GM12892 (cell line): ENCODE results near the gene SIRT2.

ENCODE experiments used
- DNase-seq: peaks from one replicate; pipeline ENCODE4 v3.0.0; 2011; ENCODE audit not compliant: insufficient read length
- FAIRE-seq: peaks from 2 replicates; lab custom pipeline; 2011; peaks lifted over from hg19 to GRCh38; lab: Jason Lieb, UNC
- POLR2A ChIP-seq: IDR thresholded peaks from 2 replicates; pipeline ENCODE4 v1.6.1; 2011; ENCODE audit warnings: low read depth, low read length, control low read depth
- POLR2AphosphoS5 ChIP-seq: IDR thresholded peaks from 2 replicates; pipeline ENCODE4 v1.6.1; 2011; ENCODE audit warnings: low read depth, low read length, control low read depth
- TAF1 ChIP-seq: IDR thresholded peaks from 2 replicates; pipeline ENCODE4 v1.6.1; 2011; ENCODE audit warnings: low read depth, mild to moderate bottlenecking, control low read depth, low read length, borderline replicate concordance

The SIRT2 gene

GRCh38 chr19:38930776-38931520, 31.5 kb upstream of the SIRT2 start, which contains the start of gene MRPS12:
Gene MRPS12 (plus strand): TSS chr19:38930944. CDS start chr19:38931295, 351 bp downstream.
- TF ChIP-seq POLR2AphosphoS5 (peak; percentile 94), POLR2A (peak; percentile 92), TAF1 (peak; percentile 31; the same call in 1 of the 2 replicates)
- DNase-seq (peak; percentile 98), FAIRE-seq (peak; percentile 99)

GRCh38 chr19:38929929-38930775, 30.7 kb upstream of the SIRT2 start, which contains the start of gene SARS2:
Gene SARS2 (minus strand): TSS chr19:38930763. CDS start chr19:38930736, 27 bp downstream.
- no peak for FAIRE-seq
- TF ChIP-seq POLR2AphosphoS5 (no peak; the same call in 1 of the 2 replicates), TAF1 (peak; percentile 85), POLR2A (peak; percentile 88; the same call in 1 of the 2 replicates)
- DNase-seq, result peak; percentile 87

DNA sequence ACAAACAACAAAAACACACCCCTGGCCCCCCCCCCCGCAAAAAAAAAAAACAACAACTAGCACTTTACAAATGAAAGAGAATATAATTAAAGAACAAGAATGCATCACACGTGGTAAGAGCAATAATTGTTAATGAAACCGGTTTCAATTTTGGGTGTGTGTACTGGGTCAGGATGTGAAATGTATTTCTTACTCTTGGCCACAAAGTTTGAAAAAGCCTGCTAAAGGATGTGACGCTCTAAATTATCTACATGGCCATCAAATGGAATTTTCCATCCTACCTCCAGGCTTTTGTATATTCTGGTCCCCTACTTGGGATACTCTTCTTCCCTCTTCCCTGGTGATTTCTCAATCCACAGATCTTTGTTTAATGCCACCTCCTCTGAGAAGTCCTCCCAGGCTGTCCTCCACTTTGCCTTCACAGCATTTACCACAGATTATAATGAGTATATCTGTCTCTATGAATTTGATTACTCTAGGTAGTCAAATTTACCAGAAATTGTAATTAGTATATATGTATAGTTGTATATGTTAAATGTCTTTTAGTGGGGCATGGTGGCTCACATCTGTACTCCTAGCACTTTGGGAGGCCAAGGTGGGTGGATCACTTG, 29.1 kb upstream of the SIRT2 start:
- no peak for TF ChIP-seq POLR2AphosphoS5
- no peak for TF ChIP-seq TAF1
- no peak for TF ChIP-seq POLR2A
- DNase-seq (no peak), FAIRE-seq (no peak)

- no peak for FAIRE-seq
- DNase-seq, result no peak
- TF ChIP-seq TAF1, result no peak
- TF ChIP-seq POLR2AphosphoS5, result no peak
- no peak for TF ChIP-seq POLR2A
Measured at GRCh38 chr19:38924388-38924787, 25.0 kb upstream of the SIRT2 start.

- no peak for FAIRE-seq
- TF ChIP-seq POLR2A, result no peak
- no peak for TF ChIP-seq POLR2AphosphoS5
- no peak for TF ChIP-seq TAF1
- DNase-seq, result no peak
Measured at GRCh38 chr19:38922482-38922881, 23.1 kb upstream of the SIRT2 start.

- no peak for DNase-seq
- TF ChIP-seq TAF1, result no peak
- peak; percentile 27; the same call in 1 of the 2 replicates for TF ChIP-seq POLR2A
- TF ChIP-seq POLR2AphosphoS5, result no peak
- FAIRE-seq, result no peak
Measured at GRCh38 chr19:38921420-38922274, 22.2 kb upstream of the SIRT2 start.

GRCh38 chr19:38920602-38921419, 21.4 kb upstream of the SIRT2 start:
- TF ChIP-seq POLR2AphosphoS5 (no peak; the same call in none of the 2 replicates), POLR2A (peak; percentile 37; the same call in 1 of the 2 replicates)
- FAIRE-seq (no peak), DNase-seq (no peak)

DNA sequence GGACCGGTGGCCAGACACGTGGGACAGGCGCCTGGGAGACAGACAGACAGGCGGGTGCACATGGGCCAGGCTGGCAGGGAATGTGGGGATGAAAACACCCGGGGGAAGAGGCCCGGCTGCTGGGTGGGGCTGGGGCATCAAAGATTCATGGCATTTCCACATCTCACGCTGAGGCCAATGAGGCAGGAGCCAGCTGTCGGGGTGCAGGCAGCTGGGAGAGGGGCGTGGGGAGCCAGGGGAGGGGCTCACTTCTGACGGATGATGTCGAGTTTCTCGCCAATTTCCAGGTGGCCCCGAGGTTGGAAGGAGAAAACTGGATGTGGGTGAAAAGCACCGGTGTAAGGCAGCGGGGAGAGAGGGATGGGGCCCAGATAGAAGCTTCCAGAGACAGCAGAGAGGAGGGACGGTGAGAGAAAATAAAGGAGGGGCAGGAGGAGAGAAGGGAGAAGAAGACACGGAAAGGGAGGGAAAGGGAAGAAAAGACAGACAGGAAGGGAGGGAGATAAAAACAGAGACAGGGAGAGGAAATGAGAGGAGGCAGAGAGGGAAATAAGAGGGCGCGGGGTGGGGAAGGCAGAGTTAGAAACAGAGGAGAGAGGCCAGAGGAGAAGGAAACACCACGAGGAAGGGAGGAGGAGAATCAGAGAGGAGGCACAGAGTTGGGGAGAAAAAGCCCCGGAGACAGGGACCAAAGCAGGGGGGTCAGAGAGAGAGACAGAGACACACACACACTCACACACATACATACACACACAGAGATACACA, 20.6 kb upstream of the SIRT2 start:
- TF ChIP-seq TAF1, result no peak
- no peak for TF ChIP-seq POLR2AphosphoS5
- no peak for TF ChIP-seq POLR2A
- no peak for FAIRE-seq

DNA sequence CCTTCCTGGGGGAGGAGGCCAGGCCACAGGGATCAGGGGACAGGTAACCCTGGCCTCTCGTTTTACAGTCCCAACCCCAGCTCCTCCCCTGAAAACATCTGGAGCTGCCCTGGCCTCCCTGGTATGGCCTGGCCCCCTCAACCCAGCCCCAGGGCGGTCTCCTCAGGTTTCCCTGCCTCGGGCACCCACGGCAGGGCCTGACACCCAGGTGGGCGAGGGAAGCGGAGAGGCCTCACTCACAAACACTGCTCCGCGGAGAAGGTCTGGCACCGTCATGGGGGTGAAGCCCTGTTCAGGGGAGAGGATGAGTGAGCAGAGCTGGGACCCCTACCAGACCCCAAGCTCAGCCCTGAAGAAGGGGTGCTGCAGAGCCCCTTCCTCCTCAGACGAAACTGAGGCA, 19.1 kb upstream of the SIRT2 start:
- DNase-seq (peak; percentile 13), FAIRE-seq (no peak)
- no peak for TF ChIP-seq POLR2AphosphoS5
- TF ChIP-seq TAF1, result no peak
- TF ChIP-seq POLR2A, result no peak

More for the DNA sequence above, 20.6 kb upstream of the SIRT2 start:
- no peak for DNase-seq
